Right ventricle myocardium inferior (tissue), 1 donor: ENCODE data around the gene RBBP8NL. TPM values are rescaled to one million over a fixed set of nuclear protein-coding genes. Genes with fewer than 3 reads are reported as not detected.

Source experiments
- ATAC-seq: fragments of 200-7000 bp; cut with Tn5 transposase; one replicate; pipeline ENCODE4 v1.9.1; 2020; ENCODE audit warnings: mild to moderate bottlenecking, moderate library complexity
- DNase-seq: peaks from one replicate; pipeline ENCODE4 v3.0.0; 2021; ENCODE audit errors: missing footprints
- intact Hi-C: fragments of 100-400 bp; cut with DNase I; formaldehyde crosslinking; loops from one replicate; pipeline ENCODE4 v1.11.0; 2022
- total RNA-seq: library from RNA; stranded (reverse); fragmentation: NEBNext Ultra II Directional; extraction: Animal tissue kit (Norgen Biotek cat#: 25700); gene quantifications from one replicate; pipeline ENCODE4 v1.2.1, GENCODE V29; 2021
- donor health status: DM: no; HTN: yes; CAD: no; lungs with severe emphysema.

Gene RBBP8NL
- total RNA-seq, 1 donor from 2014 or later = not detected

- DNase-seq = peak; percentile 68
- intact Hi-C loops = no loop called here
- no peak for ATAC-seq
These were observed 64.1 kb downstream of the RBBP8NL start for GRCh38 chr20:62362991-62363919.

- DNase-seq (no peak), ATAC-seq (no peak)
- intact Hi-C loops = no loop called here
These were observed 64.8 kb downstream of the RBBP8NL start for GRCh38 chr20:62362590-62362940.

- DNase-seq (peak; percentile 77), ATAC-seq (no peak)
- intact Hi-C loops = no loop called here
These were observed 65.3 kb downstream of the RBBP8NL start for GRCh38 chr20:62361799-62362589.

GRCh38 chr20:62360854-62361798 lies 66.2 kb downstream of the RBBP8NL start:
- DNase-seq = peak; percentile 73
- no peak for ATAC-seq
- intact Hi-C loops = no loop called here

Other genes starting within 250 kb of the RBBP8NL start
- gene MTG2, start 244.5 kb downstream of the RBBP8NL start, total RNA-seq = 21.6 TPM
- gene HRH3, start 207.3 kb downstream of the RBBP8NL start, total RNA-seq = not detected
- gene OSBPL2, start 189.0 kb downstream of the RBBP8NL start, total RNA-seq = 59.5 TPM
- gene ADRM1, start 124.5 kb downstream of the RBBP8NL start, total RNA-seq = 73.9 TPM
- 89.3 TPM for gene LAMA5, start 60.2 kb downstream of the RBBP8NL start, total RNA-seq
- 782 TPM for gene RPS21, start 40.4 kb downstream of the RBBP8NL start, total RNA-seq
- 18.1 TPM for gene CABLES2, start 20.3 kb downstream of the RBBP8NL start, total RNA-seq
- 1.7 TPM for gene GATA5, start 48.5 kb upstream of the RBBP8NL start, total RNA-seq
- 15.5 TPM for gene SLCO4A1, start 215.0 kb upstream of the RBBP8NL start, total RNA-seq